Stimulated activated effector memory CD8-positive, alpha-beta T cell treated with anti-CD3 and anti-CD28 coated beads, Interleukin-12 subunit alpha, Interleukin-12 subunit beta, amount 100 ng/mL, for 72 hours (primary cell): ENCODE measurements around the gene TMEM252.

Experiments used
- ATAC-seq: fragments of 150-1000 bp; cut with Tn5 transposase; 2 replicates; pipeline ENCODE4 v1.10.0; 2021
- DNase-seq, 2 donors: peaks; one replicate each; pipeline ENCODE4 v3.0.0; 2021 to 2022; ENCODE audit warnings: low spot score in 2 of 2
- H3K27ac Mint-ChIP-seq: one replicate; pipeline ENCODE4 v1.8.0; 2022; ENCODE audit warnings: mild to moderate bottlenecking, mixed read lengths
- H3K36me3 Mint-ChIP-seq: one replicate; pipeline ENCODE4 v1.8.0; 2022; ENCODE audit warnings: mild to moderate bottlenecking, mixed read lengths
- H3K4me1 Mint-ChIP-seq: one replicate; pipeline ENCODE4 v1.8.0; 2022; ENCODE audit warnings: mixed read lengths
- H3K4me3 Mint-ChIP-seq: one replicate; pipeline ENCODE4 v1.8.0; 2022; ENCODE audit warnings: mild to moderate bottlenecking, mixed read lengths
- H3K9me3 Mint-ChIP-seq: one replicate; pipeline ENCODE4 v1.8.0; 2022; ENCODE audit warnings: mixed read lengths

Gene TMEM252

DNA sequence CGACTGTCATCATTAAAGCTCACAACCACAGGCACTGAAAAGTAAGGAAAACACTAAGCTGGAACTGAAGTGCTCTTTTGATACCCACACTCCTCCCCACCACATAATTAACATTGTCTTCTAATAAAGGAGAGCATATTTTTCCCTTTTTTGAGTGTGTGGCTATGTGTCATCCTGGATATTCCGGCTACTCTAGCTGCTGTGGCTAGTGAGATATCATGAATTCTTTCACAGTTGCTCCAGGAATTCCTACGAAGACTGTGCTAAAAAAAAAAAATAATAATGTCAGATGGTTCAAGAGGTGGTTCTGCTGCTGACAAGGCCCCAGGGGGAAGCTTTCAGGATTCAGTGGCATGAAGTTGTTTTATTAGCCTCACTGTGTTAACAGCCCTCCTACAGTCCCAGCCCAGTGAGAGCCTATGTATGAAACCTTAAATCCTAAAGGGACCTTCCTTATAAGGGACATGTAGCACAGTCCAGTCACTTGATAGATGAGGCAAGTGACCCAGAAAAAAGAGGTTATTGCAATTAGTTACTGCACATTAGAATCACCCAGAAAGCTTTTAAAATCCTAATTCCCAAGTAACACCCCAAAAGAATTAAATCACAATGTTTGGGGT lies 46.6 kb downstream of the TMEM252 start:
- H3K4me3 Mint-ChIP-seq = no peak overlapping the region
- no peak for DNase-seq
- H3K9me3 Mint-ChIP-seq = no peaks in the 10 kb centered on the region

DNA sequence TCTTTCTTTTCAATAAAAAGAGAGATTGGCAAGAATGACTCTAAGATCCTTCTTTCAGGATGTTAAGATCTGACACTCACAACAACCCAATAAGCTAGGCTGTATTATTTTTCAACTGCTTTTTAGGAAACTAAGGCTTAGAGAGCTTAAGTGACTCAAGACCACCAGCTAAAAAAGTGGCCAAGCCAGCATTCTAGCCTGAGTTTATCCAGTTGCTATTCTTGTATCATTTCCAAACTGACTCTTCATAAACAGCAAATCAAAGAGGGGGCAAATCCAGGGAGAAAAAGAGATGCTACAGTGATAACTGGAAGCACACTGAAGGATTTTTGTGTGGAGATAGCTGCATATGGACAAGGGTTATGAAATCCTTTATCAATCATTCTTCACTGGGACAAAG lies 47.1 kb downstream of the TMEM252 start:
- Mint-ChIP-seq H3K4me1 (no peaks in the 10 kb centered on the region), H3K4me3 (no peak overlapping the region), H3K36me3 (no peaks in the 10 kb centered on the region), H3K9me3 (no peaks in the 10 kb centered on the region), H3K27ac (no peak overlapping the region)
- ATAC-seq = no peak
- DNase-seq = no peak

More for the DNA sequence above, 46.6 kb downstream of the TMEM252 start:
- Mint-ChIP-seq H3K4me1 (no peaks in the 10 kb centered on the region), H3K36me3 (no peaks in the 10 kb centered on the region), H3K27ac (no peak overlapping the region)
- no peak for ATAC-seq

DNA sequence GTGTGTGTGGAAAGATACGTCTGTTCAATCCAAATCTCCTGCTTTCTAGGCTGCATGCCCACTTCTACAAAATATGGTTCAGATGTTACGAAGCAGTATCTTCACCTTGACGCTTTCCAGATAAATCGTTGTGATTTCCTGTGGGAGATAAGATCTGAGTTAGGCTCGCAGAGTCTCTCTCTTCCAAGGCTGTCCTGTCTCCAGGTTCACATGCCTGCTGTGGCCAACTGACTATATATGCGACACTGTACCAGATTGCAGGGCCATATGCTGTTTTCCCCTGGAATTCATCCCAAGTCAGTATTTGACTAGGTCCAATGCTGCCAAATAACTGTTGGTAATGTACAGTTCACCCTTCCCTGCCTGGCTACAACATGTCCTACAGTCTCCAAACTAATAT lies 47.9 kb downstream of the TMEM252 start:
- Mint-ChIP-seq H3K4me1 (no peaks in the 10 kb centered on the region), H3K4me3 (no peak overlapping the region), H3K27ac (no peak overlapping the region), H3K9me3 (no peaks in the 10 kb centered on the region), H3K36me3 (no peaks in the 10 kb centered on the region)
- ATAC-seq = no peak
- no peak for DNase-seq

DNA sequence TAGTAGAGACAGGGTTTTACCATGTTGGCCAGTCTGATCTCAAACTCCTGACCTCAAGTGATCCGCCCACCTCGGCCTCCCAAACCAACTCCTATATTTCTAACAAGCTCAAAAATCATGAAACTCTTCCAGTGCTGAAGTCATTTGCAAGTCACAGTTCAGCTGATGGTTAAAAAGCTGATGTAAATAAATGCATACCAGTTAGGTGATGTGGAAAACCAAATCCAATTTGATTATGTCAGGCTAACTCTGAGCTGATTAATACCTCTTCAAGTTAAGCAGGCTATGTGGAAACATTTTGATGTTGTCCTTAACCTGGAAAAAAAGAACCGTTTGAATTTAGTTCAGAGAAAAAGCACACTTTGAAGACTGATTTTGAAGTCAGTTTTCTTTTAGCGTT lies 51.0 kb downstream of the TMEM252 start:
- ATAC-seq (no peak), DNase-seq (no peak)
- Mint-ChIP-seq H3K4me1 (no peaks in the 10 kb centered on the region), H3K36me3 (no peaks in the 10 kb centered on the region), H3K27ac (no peak overlapping the region), H3K9me3 (peaks cover 8% of the 10 kb centered on the region), H3K4me3 (no peak overlapping the region)

DNA sequence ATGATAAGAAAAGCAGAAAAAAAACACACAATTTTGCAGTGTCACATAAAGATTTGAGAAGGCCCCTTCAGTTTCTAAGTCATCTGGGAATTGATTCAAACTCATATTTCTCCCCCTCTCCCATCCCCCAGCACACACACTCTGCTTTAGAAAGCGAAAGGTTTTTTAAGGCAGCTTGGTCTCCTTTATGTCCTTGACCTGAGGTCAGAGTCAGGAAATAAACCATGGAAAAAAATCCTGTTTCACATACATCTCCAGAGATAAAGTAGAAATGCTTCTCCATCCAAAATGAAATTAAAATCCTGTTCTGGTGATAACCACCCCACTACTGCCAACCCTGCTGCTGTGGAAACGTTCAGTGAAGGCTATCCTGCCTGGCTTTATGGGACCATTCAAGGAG lies 52.6 kb downstream of the TMEM252 start:
- DNase-seq = no peak
- ATAC-seq = no peak
- Mint-ChIP-seq H3K9me3 (peaks cover 10% of the 10 kb centered on the region), H3K4me3 (no peak overlapping the region), H3K36me3 (no peaks in the 10 kb centered on the region), H3K4me1 (no peaks in the 10 kb centered on the region), H3K27ac (no peak overlapping the region)
